Retinal pigment epithelial cell (primary cell): ENCODE measurements around the gene CELF4.

ENCODE experiments used
- DNase-seq: peaks from one replicate; pipeline ENCODE4 v3.0.0-alpha.2; 2010; ENCODE audit warnings: low read depth
- H3K4me3 ChIP-seq: 2 replicates; pipeline ENCODE4 v1.5.1; 2011; ENCODE audit warnings: mild to moderate bottlenecking, low read length, control low read depth, moderate library complexity
- CTCF ChIP-seq: conservative IDR thresholded peaks from 2 replicates; pipeline ENCODE4 v1.5.1; 2011; ENCODE audit warnings: low read depth, low read length, control low read depth, inconsistent platforms

The CELF4 gene

GRCh38 chr18:37456873-37457272, 108.7 kb downstream of the CELF4 start:
- DNase-seq = no peak
- H3K4me3 ChIP-seq = no peak overlapping the region
- TF ChIP-seq CTCF = no peak

- no peak overlapping the region for H3K4me3 ChIP-seq
- no peak for TF ChIP-seq CTCF
- DNase-seq = no peak
Measured at GRCh38 chr18:37456395-37456794, 109.2 kb downstream of the CELF4 start.

- no peak for DNase-seq
- no peak for TF ChIP-seq CTCF
- no peak overlapping the region for H3K4me3 ChIP-seq
Measured at GRCh38 chr18:37453752-37454151, 111.8 kb downstream of the CELF4 start.

- H3K4me3 ChIP-seq = no peak overlapping the region
- no peak for DNase-seq
- no peak for TF ChIP-seq CTCF
Measured at GRCh38 chr18:37452682-37453385, 112.8 kb downstream of the CELF4 start.

- TF ChIP-seq CTCF = no peak
- no peak for DNase-seq
- no peak overlapping the region for H3K4me3 ChIP-seq
Measured at GRCh38 chr18:37452015-37452414, 113.6 kb downstream of the CELF4 start.

- TF ChIP-seq CTCF = no peak
Measured at GRCh38 chr18:37451239-37451825, 114.3 kb downstream of the CELF4 start.

More at GRCh38 chr18:37451239-37451825, 114.3 kb downstream of the CELF4 start:
- H3K4me3 ChIP-seq = no peak overlapping the region
- no peak for DNase-seq
